Liver (tissue), 3 donors: Measurements from ENCODE around the gene DPP6.

ENCODE experiments used
- CTCF ChIP-seq: fragments of 150-350 bp; IDR thresholded peaks from 2 replicates; pipeline ENCODE4 v1.5.1; 2017; ENCODE audit warnings: improper control_type of control experiment, low read depth, low read length; ENCODE audit not compliant: missing input control
- EGR1 ChIP-seq, 2 donors: IDR thresholded peaks; 2 replicates each; pipeline ENCODE4 v1.6.1; 2016 to 2018; ENCODE audit warnings: antibody characterized with exemption in 2 of 2, low read depth in 2 of 2
- NR2F2 ChIP-seq: IDR thresholded peaks from 2 replicates; pipeline ENCODE4 v1.6.1; 2016; ENCODE audit warnings: antibody characterized with exemption
- RAD21 ChIP-seq, 2 donors: IDR thresholded peaks; 2 replicates each; pipeline ENCODE4 v1.6.1; 2016; ENCODE audit warnings: antibody characterized with exemption in 2 of 2, mild to moderate bottlenecking in 2 of 2
- REST ChIP-seq: IDR thresholded peaks from 2 replicates; pipeline ENCODE4 v1.6.1; 2016; ENCODE audit warnings: antibody characterized with exemption, mild to moderate bottlenecking
- RXRA ChIP-seq, 2 donors: IDR thresholded peaks; 2 replicates each; pipeline ENCODE4 v1.6.1; 2017 to 2018; ENCODE audit warnings: antibody characterized with exemption in 2 of 2, mild to moderate bottlenecking in 1 of 2
- SP1 ChIP-seq: IDR thresholded peaks from 2 replicates; pipeline ENCODE4 v1.6.1; 2018; ENCODE audit warnings: antibody characterized with exemption, mild to moderate bottlenecking
- TAF1 ChIP-seq: conservative IDR thresholded peaks from 2 replicates; pipeline ENCODE4 v1.6.1; 2016; ENCODE audit warnings: antibody characterized with exemption, mild to moderate bottlenecking
- YY1 ChIP-seq: IDR thresholded peaks from 2 replicates; pipeline ENCODE4 v1.6.1; 2016; ENCODE audit warnings: antibody characterized with exemption, mild to moderate bottlenecking
- donor health status: healthy.
- donor health status: healthy.

- no peak for TF ChIP-seq CTCF
- TF ChIP-seq RXRA (IDR thresholded peaks at IDR 0.05): no peak
- no peak for TF ChIP-seq YY1
- no peak for TF ChIP-seq SP1
- TF ChIP-seq RAD21 (IDR thresholded peaks at IDR 0.05): no peak
- no peak for TF ChIP-seq TAF1
- no peak for TF ChIP-seq EGR1 (IDR thresholded peaks at IDR 0.05; ENCODE audit: low read depth in 2 of 2)
- no peak for TF ChIP-seq REST
- TF ChIP-seq NR2F2: no peak
These were observed 620.6 kb downstream of the DPP6 start for GRCh38 chr7:154672659-154673415.
